ENCODE measurements around the gene PCP2. TPM values are rescaled to one million over a fixed set of nuclear protein-coding genes. Genes with fewer than 3 reads are reported as not detected.

The PCP2 gene
- total RNA-seq, 1 donor from 2014 or later: 2.7 TPM

- peaks cover 82% of the 10 kb centered on the region for H3K27me3 ChIP-seq (ENCODE audit: low read depth)
These were observed 37.9 kb downstream of the PCP2 start, which contains the start of gene CAMSAP3 for GRCh38 chr19:7595466-7596133. TSS of gene CAMSAP3 (plus strand) at chr19:7595863. CDS start at chr19:7596003, 140 bp downstream.

DNA sequence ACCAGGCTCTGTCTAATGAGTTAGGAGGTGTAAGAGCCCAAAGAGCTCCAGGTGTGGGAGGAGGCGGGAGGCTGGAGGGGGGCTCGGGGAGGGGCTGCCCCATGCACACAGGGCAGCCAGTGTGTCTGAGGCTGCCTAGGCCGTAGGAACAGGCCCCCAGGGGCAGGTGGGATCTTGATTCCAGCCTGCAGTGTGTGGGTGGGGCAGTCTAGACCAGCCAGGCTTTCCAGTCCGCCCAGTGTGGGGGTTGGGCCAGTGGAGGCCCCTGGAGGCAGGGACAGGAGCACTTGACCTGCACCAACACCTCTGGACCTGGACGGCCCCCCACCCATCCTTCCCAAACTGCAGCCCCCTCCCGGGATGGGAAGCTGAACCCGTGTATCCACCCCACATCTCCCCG lies 43.3 kb downstream of the PCP2 start:
- Histone ChIP-seq H3K27ac (replicated peaks) (no peak overlapping the region), H3K36me3 (no peaks in the 10 kb centered on the region), H3K4me1 (no peaks in the 10 kb centered on the region), H3K9me3 (replicated peaks) (no peaks in the 10 kb centered on the region), H3K27me3 (ENCODE audit: low read depth) (peaks cover 77% of the 10 kb centered on the region), H3K4me3 (no peak overlapping the region)
- intact Hi-C loops (cut with micrococcal nuclease): no loop called here
- no peak for TF ChIP-seq CTCF (IDR thresholded peaks at IDR 0.05; ENCODE audit: borderline replicate concordance)
- DNase-seq: no peak

More at GRCh38 chr19:7595466-7596133, 37.9 kb downstream of the PCP2 start, which contains the start of gene CAMSAP3:
- Histone ChIP-seq H3K9me3 (replicated peaks) (no peaks in the 10 kb centered on the region), H3K4me3 (peak within 1 kb of the TSS; percentile 60), H3K27ac (replicated peaks) (no peak within 1 kb of the TSS), H3K4me1 (peaks cover 6% of the 10 kb centered on the region), H3K36me3 (no peaks in the 10 kb centered on the region)
- intact Hi-C loops (cut with micrococcal nuclease): no loop called here
- TF ChIP-seq CTCF (IDR thresholded peaks at IDR 0.05; ENCODE audit: borderline replicate concordance): no peak
- no peak for DNase-seq

DNA sequence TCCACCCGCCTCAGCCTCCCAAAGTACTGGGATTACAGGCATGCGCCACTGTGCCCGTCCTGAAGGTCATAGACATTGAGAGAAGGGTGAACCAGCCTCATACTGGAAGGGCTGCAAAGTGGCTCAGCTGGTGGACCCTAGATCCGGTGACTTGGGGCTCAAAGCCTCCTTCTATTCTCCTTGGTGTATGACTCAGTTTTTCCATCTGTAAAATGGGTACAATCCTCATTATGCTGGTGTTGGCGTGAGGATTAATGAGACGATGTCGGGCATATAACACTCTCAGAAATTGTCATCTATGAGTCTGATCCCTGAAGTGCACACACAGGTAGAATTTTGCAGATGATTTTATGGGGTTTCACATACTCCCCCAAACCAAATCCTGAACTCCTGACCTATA lies 43.7 kb downstream of the PCP2 start:
- Histone ChIP-seq H3K27me3 (ENCODE audit: low read depth) (peaks cover 72% of the 10 kb centered on the region), H3K4me3 (no peak overlapping the region), H3K36me3 (no peaks in the 10 kb centered on the region), H3K9me3 (replicated peaks) (no peaks in the 10 kb centered on the region), H3K4me1 (no peaks in the 10 kb centered on the region), H3K27ac (replicated peaks) (no peak overlapping the region)
- no peak for TF ChIP-seq CTCF (IDR thresholded peaks at IDR 0.05; ENCODE audit: borderline replicate concordance)
- intact Hi-C loops (cut with micrococcal nuclease): no loop called here
- DNase-seq: no peak

DNA sequence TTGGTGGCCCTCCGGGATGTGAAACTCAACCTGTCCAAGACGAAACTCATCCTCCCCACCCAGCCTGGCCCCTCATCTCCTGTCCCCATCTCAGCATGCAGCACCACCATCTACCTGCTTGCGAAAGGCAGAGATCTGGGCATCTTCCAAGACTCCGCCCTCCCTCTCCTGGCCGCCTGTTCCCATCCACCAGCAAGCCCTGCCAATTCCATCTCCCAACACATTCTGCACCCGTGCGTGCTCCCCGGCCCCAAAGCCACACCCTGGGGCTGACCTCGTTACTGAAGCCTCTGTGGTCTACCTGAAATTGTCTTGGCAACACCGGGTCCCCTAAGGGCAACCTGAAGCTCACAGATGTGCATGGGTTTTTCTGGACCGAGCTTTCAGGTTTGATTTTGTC lies 51.1 kb downstream of the PCP2 start:
- Histone ChIP-seq H3K27me3 (ENCODE audit: low read depth) (peaks cover 6% of the 10 kb centered on the region), H3K36me3 (no peaks in the 10 kb centered on the region), H3K9me3 (replicated peaks) (no peaks in the 10 kb centered on the region), H3K4me3 (no peak overlapping the region), H3K27ac (replicated peaks) (no peak overlapping the region), H3K4me1 (no peaks in the 10 kb centered on the region)
- no peak for DNase-seq
- TF ChIP-seq CTCF (IDR thresholded peaks at IDR 0.05; ENCODE audit: borderline replicate concordance): no peak
- intact Hi-C loops (cut with micrococcal nuclease): no loop called here

Small RNAs within 50 kb of the gene (microRNA-seq; reads per million reads assigned to microRNA genes)
- gene MIR6792: not detected

Other genes starting within 250 kb of the PCP2 start
- gene PEX11G, start 144.7 kb downstream of the PCP2 start, total RNA-seq: 1.2 TPM
- gene ZNF358, start 117.6 kb downstream of the PCP2 start, total RNA-seq: 88.5 TPM
- gene MCOLN1, start 111.1 kb downstream of the PCP2 start, total RNA-seq: 16.8 TPM
- gene PNPLA6, start 98.0 kb downstream of the PCP2 start, total RNA-seq: 52.7 TPM
- gene CAMSAP3, start 37.9 kb downstream of the PCP2 start, total RNA-seq: 0.60 TPM
- 24.4 TPM for gene XAB2, start 4.2 kb downstream of the PCP2 start, total RNA-seq
- 197 TPM for gene PET100, start 3.9 kb downstream of the PCP2 start, total RNA-seq
- 4.5 TPM for gene STXBP2, start 3.4 kb upstream of the PCP2 start, total RNA-seq
- 0.99 TPM for gene RETN, start 35.3 kb upstream of the PCP2 start, total RNA-seq
- 0.60 TPM for gene MCEMP1, start 43.4 kb upstream of the PCP2 start, total RNA-seq
- gene TRAPPC5, start 47.1 kb upstream of the PCP2 start, total RNA-seq: 116 TPM
- gene FCER2, start 68.4 kb upstream of the PCP2 start, total RNA-seq: 0.30 TPM
- 0.71 TPM for gene CLEC4G, start 98.4 kb upstream of the PCP2 start, total RNA-seq
- gene CD209, start 113.8 kb upstream of the PCP2 start, total RNA-seq: 7.0 TPM
- gene CLEC4M, start 129.5 kb upstream of the PCP2 start, total RNA-seq: not detected
- 22.9 TPM for gene EVI5L, start 196.5 kb upstream of the PCP2 start, total RNA-seq
- not detected for gene PRR36, start 240.7 kb upstream of the PCP2 start, total RNA-seq